A549 (cell line): ENCODE data around the gene RNF13. TPM values are rescaled to one million over a fixed set of nuclear protein-coding genes. Genes with fewer than 3 reads are reported as not detected.

Experiments used
- ATAC-seq, 2 experiments: fragments of 200-7000 bp in 1 of 2; fragments of >200 bp in 1 of 2; cut with Nextera tagmentation in 1 of 2; cut with Tn5 transposase in 1 of 2; 3 replicates each; pipeline versions ENCODE4 v1.8.0 to v1.9.1; 2018 to 2020; ENCODE audit warnings: mild to moderate bottlenecking in 1 of 2, moderate library complexity in 1 of 2
- CTCF ChIA-PET: fragments of 300-600 bp; sonication (Branson Sonifier 250); formaldehyde crosslinking; extraction: SDS; loops from one replicate; lab custom pipeline; 2021; ENCODE audit warnings: antibody characterized with exemption, inconsistent platforms; lab: Yijun Ruan, JAX
- POLR2A ChIA-PET: fragments of 350-600 bp; formaldehyde crosslinking; extraction: SDS; loops from one replicate; lab custom pipeline; 2021; ENCODE audit warnings: antibody characterized with exemption, inconsistent platforms; lab: Yijun Ruan, JAX
- DNase-seq, 2 experiments: peaks; one replicate each; pipeline versions ENCODE4 v3.0.0 to v3.0.0-alpha.2; 2011 to 2016; ENCODE audit warnings: low read depth in 1 of 2, low spot score in 1 of 2
- FAIRE-seq: peaks from 2 replicates; lab custom pipeline; 2011; peaks lifted over from hg19 to GRCh38; lab: Jason Lieb, UNC
- H3K27ac ChIP-seq, 2 experiments: fragments of >200 bp; sonication (Bioruptor Twin); formaldehyde crosslinking; 3 replicates each; pipeline ENCODE4 v1.5.1; 2016 to 2017
- H3K4me1 ChIP-seq: fragments of >200 bp; sonication (Bioruptor Twin); formaldehyde crosslinking; 3 replicates; pipeline ENCODE4 v1.6.1; 2016
- H3K4me2 ChIP-seq: fragments of >200 bp; sonication (Bioruptor Twin); formaldehyde crosslinking; 3 replicates; pipeline ENCODE4 v1.6.1; 2016
- H3K4me3 ChIP-seq: fragments of >200 bp; sonication (Bioruptor Twin); formaldehyde crosslinking; 3 replicates; pipeline ENCODE4 v1.5.1; 2016
- H3K9me3 ChIP-seq: fragments of >200 bp; sonication (Bioruptor Twin); formaldehyde crosslinking; 3 replicates; pipeline ENCODE4 v1.6.1; 2016
- ATOH8 ChIP-seq: fragments of 250-450 bp; sonication (Bioruptor Pico); IDR thresholded peaks from 2 replicates; pipeline ENCODE4 v1.5.0; 2020; ENCODE audit warnings: low read depth, mild to moderate bottlenecking, moderate library complexity
- BCL3 ChIP-seq: fragments of >200 bp; sonication (Bioruptor Twin); formaldehyde crosslinking; IDR thresholded peaks from 3 replicates; pipeline ENCODE4 v1.6.1; 2016
- CEBPB ChIP-seq, 2 experiments: fragments of >200 bp in 1 of 2; sonication (Bioruptor Twin) in 1 of 2; formaldehyde crosslinking in 1 of 2; IDR thresholded peaks; 2 replicates each; pipeline ENCODE4 v1.6.1; 2012 to 2016
- CHD4 ChIP-seq: fragments of 200-600 bp; sonication (generic); IDR thresholded peaks from 2 replicates; pipeline ENCODE4 v1.6.1; 2016; ENCODE audit warnings: antibody characterized with exemption, mild to moderate bottlenecking, borderline replicate concordance
- EP300 ChIP-seq, 2 experiments: fragments of >200 bp; sonication (Bioruptor Twin); formaldehyde crosslinking; IDR thresholded peaks; 2 replicates in 1 of 2; 3 replicates in 1 of 2; pipeline ENCODE4 v1.6.1; 2016 to 2017
- ESRRA ChIP-seq: fragments of 150-350 bp; IDR thresholded peaks from 2 replicates; pipeline ENCODE4 v1.6.1; 2014; ENCODE audit warnings: mild to moderate bottlenecking, low read length, borderline replicate concordance
- HMGXB4 ChIP-seq: fragments of 250-450 bp; sonication (Bioruptor Pico); IDR thresholded peaks from 2 replicates; pipeline ENCODE4 v1.5.0; 2021; ENCODE audit warnings: mild to moderate bottlenecking, moderate library complexity, borderline replicate concordance
- MAZ ChIP-seq: fragments of 150-350 bp; IDR thresholded peaks from 2 replicates; pipeline ENCODE4 v1.6.1; 2014; ENCODE audit warnings: antibody characterized with exemption, low read depth, low read length, borderline replicate concordance
- REST ChIP-seq: fragments of 200-600 bp; sonication (generic); IDR thresholded peaks from 2 replicates; pipeline ENCODE4 v1.6.1; 2016; ENCODE audit warnings: antibody characterized with exemption, mild to moderate bottlenecking, moderate library complexity
- SREBF2 ChIP-seq: fragments of 450-650 bp; IDR thresholded peaks from 2 replicates; pipeline ENCODE4 v1.6.1; 2014; ENCODE audit warnings: mild to moderate bottlenecking, moderate library complexity
- TFCP2L1 ChIP-seq: fragments of 250-450 bp; sonication (Bioruptor Pico); IDR thresholded peaks from 2 replicates; pipeline ENCODE4 v1.5.0; 2021; ENCODE audit warnings: mild to moderate bottlenecking
- TP53 ChIP-seq: fragments of 250-450 bp; sonication (Bioruptor Pico); IDR thresholded peaks from 2 replicates; pipeline ENCODE4 v1.5.0; 2021; ENCODE audit warnings: mild to moderate bottlenecking, moderate library complexity
- WGBS: methylation state at CpG from one replicate; pipeline ENCODE4 v1.1.6; 2017; ENCODE audit errors: missing lambda C conversion rate; 5-methylcytosine and 5-hydroxymethylcytosine counted together
- polyA plus RNA-seq, 4 experiments: library from polyadenylated mRNA; depleted of rRNA in 3 of 4; stranded (reverse); fragments of >200 nt; fragmentation: RNase III in 1 of 4; extraction: RNeasy Plus Mini Kit Qiagen cat#74134 plus additional on column Dnase treatment in 1 of 4; gene quantifications; 2 replicates in 3 of 4; 3 replicates in 1 of 4; pipeline ENCODE4 v1.2.3, GENCODE V29; 2011 to 2017

RNF13 gene
- polyA plus RNA-seq, 2 of the 4 experiments (the other 2 are of a cell fraction) = 46.2 to 100 TPM

- no peak for TF ChIP-seq ATOH8
- no peak for TF ChIP-seq SREBF2
- no peak for TF ChIP-seq CEBPB (IDR thresholded peaks at IDR 0.05)
These were observed 95.5 kb downstream of the RNF13 start (continued) for GRCh38 chr3:149908424-149908957.

- 96% methylated on average over 4 of the region's 4 CpGs for WGBS
- FAIRE-seq (no peak), ATAC-seq (no peak), DNase-seq (no peak)
- TF ChIP-seq SREBF2 (no peak), ESRRA (no peak), TP53 (CRISPR knock-in tag) (no peak)
- H3K27ac ChIP-seq = no peak overlapping the region
- ChIA-PET POLR2A (no interaction called here), CTCF (interaction anchor here (0.6 to 1.9 kb wide), 3 partner anchors 30 to 638 kb away, joined by 3 to 7 read pairs (median 3); no protein-coding TSS in a partner anchor)
- H3K9me3 ChIP-seq = no peaks in the 10 kb centered on the region
- H3K4me1 ChIP-seq = no peaks in the 10 kb centered on the region
- H3K4me3 ChIP-seq = no peak overlapping the region
- no peak overlapping the region for H3K4me2 ChIP-seq
These were observed 96.9 kb downstream of the RNF13 start for GRCh38 chr3:149909923-149910322.

GRCh38 chr3:149917124-149917667, 104.2 kb downstream of the RNF13 start:
- ChIA-PET POLR2A (no interaction called here), CTCF (interaction anchor here (1.6 kb wide), 1 partner anchor 20 kb away, joined by 5 read pairs; no protein-coding TSS in a partner anchor)
- WGBS = 88% methylated on average over 5 of the region's 5 CpGs
- DNase-seq = no peak
- Histone ChIP-seq H3K27ac (no peak overlapping the region), H3K4me3 (no peak overlapping the region), H3K9me3 (no peaks in the 10 kb centered on the region), H3K4me1 (no peaks in the 10 kb centered on the region), H3K4me2 (no peak overlapping the region)
- TF ChIP-seq EP300 (IDR thresholded peaks at IDR 0.05) (no peak), CHD4 (no peak), MAZ (no peak), HMGXB4 (CRISPR knock-in tag) (no peak), BCL3 (no peak), TFCP2L1 (CRISPR knock-in tag) (no peak), REST (no peak)
- no peak for ATAC-seq
- FAIRE-seq = no peak
